Kidney (tissue), 14 donors: ENCODE data around the gene PACSIN2. TPM values are rescaled to one million over a fixed set of nuclear protein-coding genes. Genes with fewer than 3 reads are reported as not detected.
"Not testable (repeated sequence)": the region's sequence is repeated elsewhere in the genome, so short reads cannot be mapped to it uniquely, and the experiment has no call there.

ENCODE experiments used
- DNase-seq, 5 donors: peaks; one replicate each; pipeline ENCODE4 v3.0.0-alpha.2; 2013 to 2020
- FAIRE-seq: peaks from 2 replicates; lab custom pipeline; 2012; peaks lifted over from hg19 to GRCh38; lab: Jason Lieb, UNC
- H3K27ac ChIP-seq, 2 donors: one replicate each; pipeline ENCODE4 v1.7.0; 2013; ENCODE audit warnings: low read depth in 2 of 2, low read length in 2 of 2, inconsistent platforms in 1 of 2
- H3K27me3 ChIP-seq: one replicate; pipeline ENCODE4 v1.7.1; 2013; ENCODE audit warnings: low read length, inconsistent platforms; ENCODE audit not compliant: control insufficient read depth, insufficient read depth
- H3K36me3 ChIP-seq, 3 donors: one replicate each; pipeline versions ENCODE4 v1.7.0 to v1.7.1; 2013; ENCODE audit warnings: low read length in 3 of 3, control low read depth in 1 of 3, inconsistent platforms in 1 of 3; ENCODE audit not compliant: insufficient read depth in 3 of 3, control insufficient read depth in 2 of 3
- H3K4me1 ChIP-seq, 3 donors: one replicate each; pipeline versions ENCODE4 v1.7.0 to v1.7.1; 2013; ENCODE audit warnings: low read length in 3 of 3, inconsistent platforms in 1 of 3, low read depth in 1 of 3; ENCODE audit not compliant: control insufficient read depth in 2 of 3, insufficient read depth in 2 of 3
- H3K4me3 ChIP-seq, 3 donors: one replicate each; pipeline versions ENCODE4 v1.7.0 to v1.8.1; 2013; ENCODE audit warnings: low read length in 3 of 3, control low read depth in 1 of 3, inconsistent platforms in 1 of 3
- H3K9ac ChIP-seq, 3 donors: one replicate each; pipeline versions ENCODE4 v1.7.0 to v1.7.1; 2013; ENCODE audit warnings: low read length in 3 of 3, control low read depth in 1 of 3, inconsistent platforms in 1 of 3
- H3K9me3 ChIP-seq, 3 donors: one replicate each; pipeline versions ENCODE4 v1.7.0 to v1.7.1; 2013; ENCODE audit warnings: low read length in 3 of 3, control low read depth in 1 of 3, inconsistent platforms in 1 of 3; ENCODE audit not compliant: control insufficient read depth in 2 of 3, insufficient read depth in 1 of 3
- CTCF ChIP-seq: IDR thresholded peaks from 3 replicates; pipeline ENCODE4 v1.5.1; 2012; ENCODE audit warnings: mild to moderate bottlenecking, moderate library complexity, borderline replicate concordance; ENCODE audit not compliant: insufficient read depth; ENCODE audit errors: extremely low read depth
- intact Hi-C: fragments of 100-400 bp; cut with DNase I; formaldehyde crosslinking; loops from one replicate; pipeline ENCODE4 v1.11.1; 2022
- polyA plus RNA-seq: library from polyadenylated mRNA; stranded (reverse); fragments of 350-450 nt; fragmentation: Illumina TruSeq; extraction: RNeasy Lipid Tissue Mini Kit (QIAGEN cat#74804); gene quantifications from one replicate; pipeline ENCODE4 v1.2.3, GENCODE V29; 2014; ENCODE audit warnings: low read depth, low replicate concordance; ENCODE audit not compliant: insufficient read depth
- total RNA-seq: library from RNA; stranded (reverse); fragmentation: NEBNext Ultra II Directional; extraction: Animal tissue kit (Norgen Biotek cat#: 25700); gene quantifications from one replicate; pipeline ENCODE4 v1.2.1, GENCODE V29; 2021
- donor health status: control.
- donor health status: control.
- donor health status: control.
- donor health status: control.
- donor health status: control.
- donor health status: DM: yes; HTN: yes; CAD: no.
- donor health status: Normal renal cell carcinoma (clear cell type).

PACSIN2 gene
- total and polyA plus RNA-seq, 2 donors from 2014 or later: 56.3 to 105 TPM

GRCh38 chr22:43018615-43019014 lies 3.7 kb upstream of the PACSIN2 start:
- Histone ChIP-seq H3K27ac (peak overlapping the region; percentile 77 to 82), H3K9ac (no peak overlapping the region), H3K27me3 (no peaks in the 10 kb centered on the region), H3K9me3 (no peaks in the 10 kb centered on the region), H3K4me3 (no peak overlapping the region), H3K36me3 (no peaks in the 10 kb centered on the region), H3K4me1 (peaks cover 0 to 18% (median 12%) of the 10 kb centered on the region in 3 donors)
- no peak for TF ChIP-seq CTCF
- intact Hi-C loops: no loop called here
- peak; percentile 47 for FAIRE-seq
- peak in 3 of 5 donors; percentile 59 to 67 (median 60) for DNase-seq

- Histone ChIP-seq H3K4me3 (peak overlapping the region in 1 of 3 donors; percentile 1), H3K4me1 (peaks cover 0 to 22% (median 18%) of the 10 kb centered on the region in 3 donors), H3K9ac (peak overlapping the region in 1 of 3 donors; percentile 35), H3K36me3 (no peaks in the 10 kb centered on the region), H3K27ac (peak overlapping the region; percentile 77 to 82), H3K9me3 (no peaks in the 10 kb centered on the region), H3K27me3 (no peaks in the 10 kb centered on the region)
- no peak for DNase-seq
- TF ChIP-seq CTCF: no peak
- no peak for FAIRE-seq
- intact Hi-C loops: no loop called here
These were observed 2.8 kb upstream of the PACSIN2 start for GRCh38 chr22:43017525-43018460.

GRCh38 chr22:43016150-43016549 lies 1.2 kb upstream of the PACSIN2 start:
- H3K27me3 ChIP-seq, H3K4me3 ChIP-seq, H3K9ac ChIP-seq, H3K36me3 ChIP-seq, H3K9me3 ChIP-seq, FAIRE-seq, H3K27ac ChIP-seq, DNase-seq, intact Hi-C loops: not testable (repeated sequence)
- H3K4me1 ChIP-seq: peaks cover 0 to 25% (median 18%) of the 10 kb centered on the region in 3 donors

GRCh38 chr22:43015677-43016042 lies 711 bp upstream of the PACSIN2 start:
- H3K4me1 ChIP-seq: peaks cover 0 to 28% (median 23%) of the 10 kb centered on the region in 3 donors
- H3K27ac ChIP-seq: peak overlapping the region in 1 of 2 donors; percentile 78
- no peaks in the 10 kb centered on the region for H3K9me3 ChIP-seq
- no peaks in the 10 kb centered on the region for H3K27me3 ChIP-seq
- H3K9ac ChIP-seq: peak overlapping the region in 1 of 3 donors; percentile 75
- DNase-seq: no peak
- FAIRE-seq: no peak
- no peaks in the 10 kb centered on the region for H3K36me3 ChIP-seq
- intact Hi-C loops: no loop called here
- peak overlapping the region; percentile 75 to 76 (median 75) for H3K4me3 ChIP-seq
- no peak for TF ChIP-seq CTCF
